RPMI8226 (cell line): ENCODE measurements around the gene CALML5.
"Not testable (repeated sequence)": the region's sequence is repeated elsewhere in the genome, so short reads cannot be mapped to it uniquely, and the experiment has no call there.

ENCODE experiments used
- DNase-seq: peaks from one replicate; pipeline ENCODE4 v3.0.0-alpha.2; 2015

CALML5 gene

DNA sequence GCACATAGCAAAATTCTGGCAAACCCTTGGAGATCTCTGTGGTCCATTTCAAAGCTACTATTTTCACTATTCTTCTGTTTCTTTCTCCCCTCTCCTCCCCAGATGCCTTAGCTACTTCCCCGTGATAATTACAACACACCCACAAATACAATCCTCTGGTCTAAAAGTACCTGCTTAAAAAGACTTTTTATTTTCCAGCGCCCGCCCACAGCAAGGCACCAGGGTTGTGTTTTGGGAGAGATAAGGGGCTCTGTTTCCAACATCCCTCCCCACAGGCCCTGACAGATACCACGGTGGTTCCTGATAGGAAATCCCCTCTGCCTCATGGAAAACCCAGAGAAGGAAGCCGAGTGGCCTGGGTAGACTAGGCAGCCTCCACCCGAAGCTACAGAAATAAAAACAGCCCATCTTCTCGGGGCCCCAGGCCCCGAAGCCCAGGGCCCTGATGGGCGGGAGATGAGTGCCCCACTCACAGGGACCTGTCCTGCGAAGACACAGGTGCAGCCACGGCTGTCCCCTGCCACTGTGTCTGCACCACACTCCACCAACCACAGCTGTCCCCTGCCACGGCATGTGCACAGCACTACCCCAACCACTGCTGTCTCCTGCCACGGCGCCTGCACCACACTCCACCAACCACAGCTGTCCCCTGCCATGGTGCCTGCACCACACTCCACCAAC is 19.7 kb downstream of the CALML5 start:
- DNase-seq, result no peak

DNA sequence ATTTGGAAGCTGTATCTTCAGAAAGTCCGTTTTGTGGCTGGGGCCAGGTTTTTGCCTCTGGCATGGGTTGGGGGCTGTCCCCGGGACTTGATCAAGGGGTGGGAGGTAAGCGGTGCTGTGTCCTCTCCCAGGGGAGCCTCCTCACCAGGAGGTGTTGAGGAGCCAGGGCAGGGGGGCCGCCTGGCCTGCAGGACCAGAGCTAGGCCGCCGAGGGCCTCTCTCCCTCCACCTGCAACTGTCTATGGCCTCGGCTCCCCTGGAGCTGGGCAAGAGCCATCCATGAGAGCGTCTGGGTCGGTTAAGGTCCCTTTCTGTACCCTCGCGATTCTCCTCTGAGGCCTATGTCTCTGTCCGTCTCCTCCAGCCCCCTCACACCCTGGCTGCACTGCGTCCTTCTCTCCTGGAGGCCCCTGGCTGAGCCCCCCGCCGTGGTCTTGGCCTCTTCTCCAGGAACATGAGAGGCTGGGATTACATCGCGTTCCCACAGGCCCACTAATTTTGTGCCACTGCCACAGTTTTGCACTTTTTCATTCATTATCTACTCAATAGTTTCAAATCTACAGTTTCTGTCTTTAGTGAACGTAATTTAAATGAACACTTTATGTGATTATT is 20.6 kb downstream of the CALML5 start:
- no peak for DNase-seq

DNA sequence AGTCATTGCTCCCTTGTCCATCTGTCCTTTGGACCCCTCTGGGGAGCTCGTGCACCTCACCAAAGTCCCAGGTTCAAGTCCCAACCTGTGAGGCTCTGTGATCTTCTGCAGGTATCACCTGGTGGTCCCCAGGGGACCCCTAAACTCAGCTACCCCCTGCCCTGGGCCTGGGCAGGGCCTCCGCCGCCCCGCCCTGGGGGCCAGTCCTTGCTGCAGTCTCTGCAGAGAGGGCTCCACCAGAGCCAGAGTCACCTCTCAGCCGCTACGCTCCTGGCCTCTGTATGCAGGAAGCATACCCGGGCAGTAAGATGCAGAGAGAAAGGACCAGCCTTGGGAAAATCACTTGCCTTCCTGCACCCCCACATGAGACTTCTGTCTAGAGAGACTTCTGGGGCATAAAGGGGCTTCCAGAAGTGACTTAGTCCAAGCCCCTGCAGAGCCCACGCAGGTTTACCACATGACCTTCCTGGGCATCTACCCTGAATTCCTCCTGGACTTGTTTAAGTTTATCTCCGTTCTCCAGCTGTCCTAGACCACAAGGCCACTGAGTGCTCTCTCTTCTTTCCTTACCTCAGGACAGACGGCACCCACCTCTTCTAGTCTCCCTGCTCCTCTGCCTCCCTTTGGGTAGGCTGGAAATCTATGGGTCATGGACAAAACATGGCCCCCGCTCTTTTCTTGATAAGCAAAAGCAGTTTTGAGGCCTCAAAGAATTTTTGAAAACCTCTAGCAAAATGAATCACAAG is 21.2 kb downstream of the CALML5 start:
- DNase-seq, result no peak

DNA sequence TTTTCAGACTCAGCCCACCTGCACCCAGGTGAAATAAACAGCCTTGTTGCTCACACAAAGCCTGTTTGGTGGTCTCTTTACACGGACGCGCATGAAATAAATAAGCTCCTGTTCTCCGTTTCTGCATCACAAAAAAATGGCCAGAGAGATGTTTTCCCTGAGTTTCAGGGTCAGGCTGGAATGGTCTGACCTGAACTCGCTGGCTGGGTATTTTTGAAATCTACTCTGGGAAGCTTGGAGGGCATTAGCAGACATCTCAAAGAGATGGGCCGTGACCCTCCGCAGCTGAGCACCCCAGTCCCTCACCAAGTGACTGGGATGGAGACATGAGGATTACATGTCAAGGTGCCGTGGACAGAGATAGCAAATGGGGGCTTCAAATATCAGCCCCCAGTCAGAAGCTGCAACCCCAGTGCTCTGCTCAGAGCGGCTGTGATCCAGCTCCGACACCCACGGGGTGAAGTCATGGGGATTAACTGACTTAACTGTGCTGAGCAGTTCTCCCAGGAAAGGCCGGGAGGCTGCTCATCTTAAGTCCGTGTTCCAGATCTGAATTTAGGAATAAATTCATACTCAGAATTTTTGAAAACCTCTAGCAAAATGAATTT is 22.3 kb downstream of the CALML5 start:
- DNase-seq, result no peak

DNA sequence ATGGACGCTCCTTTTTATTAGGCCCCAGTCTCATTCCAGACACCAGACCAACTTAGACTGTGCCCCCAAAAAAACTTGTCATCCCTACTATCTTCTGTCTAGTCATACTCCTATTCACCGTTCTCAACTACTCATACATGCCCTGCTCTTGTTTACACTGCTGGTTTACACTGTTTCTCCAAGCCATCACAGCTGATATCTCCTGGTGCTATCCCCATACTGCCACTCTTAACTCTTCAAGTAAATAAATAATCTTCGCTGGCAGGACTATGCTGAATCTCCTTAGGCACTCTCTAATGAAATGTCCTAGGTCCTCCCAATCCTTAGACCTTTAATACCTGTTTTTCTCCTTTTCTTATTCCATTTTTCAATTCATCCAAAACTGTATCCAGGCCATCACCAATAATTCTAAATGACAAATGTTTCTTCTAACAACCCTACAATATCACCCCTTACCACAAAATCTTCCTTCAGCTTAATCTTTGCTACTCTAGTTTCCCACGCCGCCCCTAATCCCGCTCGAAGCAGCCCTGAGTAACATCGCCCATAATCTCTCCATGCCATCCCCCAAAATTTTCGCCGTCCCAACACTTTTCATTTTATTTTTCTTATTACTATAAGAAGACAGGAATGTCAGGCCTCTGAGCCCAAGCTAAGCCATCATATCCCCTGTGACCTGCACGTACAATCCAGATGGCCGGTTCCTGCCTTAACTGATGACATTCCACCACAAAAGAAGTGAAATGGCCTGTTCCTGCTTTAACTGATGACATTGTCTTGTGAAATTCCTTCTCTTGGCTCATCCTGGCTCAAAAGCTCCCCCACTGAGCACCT is 23.2 kb downstream of the CALML5 start:
- not testable (repeated sequence) for DNase-seq

DNA sequence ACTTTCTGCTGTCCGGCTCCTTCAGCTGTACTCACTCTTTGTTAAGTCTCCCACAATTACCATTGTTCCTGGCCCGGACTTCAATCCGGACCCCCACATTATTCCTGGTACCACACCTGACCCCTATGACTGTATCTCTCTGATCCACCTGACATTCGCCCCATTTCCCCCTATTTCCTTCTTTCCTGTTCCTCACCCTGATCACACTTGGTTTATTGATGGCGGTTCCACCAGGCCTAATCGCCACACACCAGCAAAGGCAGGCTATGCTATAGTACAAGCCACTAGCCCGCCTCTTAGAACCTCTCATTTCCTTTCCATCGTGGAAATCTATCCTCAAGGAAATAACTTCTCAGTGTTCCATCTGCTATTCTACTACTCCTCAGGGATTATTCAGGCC is 24.3 kb downstream of the CALML5 start:
- DNase-seq, result not testable (repeated sequence)

DNA sequence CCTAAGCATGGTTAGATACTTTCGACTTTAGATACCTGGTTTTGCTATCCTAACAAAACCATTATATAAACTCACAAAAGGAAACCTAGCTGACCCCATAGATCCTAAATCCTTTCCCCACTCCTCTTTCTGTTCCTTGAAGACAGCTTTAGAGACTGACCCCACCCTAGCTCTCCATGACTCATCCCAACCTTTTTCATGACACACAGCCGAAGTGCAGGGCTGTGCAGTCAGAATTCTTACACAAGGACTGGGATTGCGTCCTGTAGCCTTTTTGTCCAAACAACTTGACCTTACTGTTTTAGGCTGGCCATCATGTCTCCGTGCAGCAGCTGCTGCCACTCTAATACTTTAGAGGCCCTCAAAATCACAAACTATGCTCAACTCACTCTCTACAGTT is 24.7 kb downstream of the CALML5 start:
- not testable (repeated sequence) for DNase-seq

DNA sequence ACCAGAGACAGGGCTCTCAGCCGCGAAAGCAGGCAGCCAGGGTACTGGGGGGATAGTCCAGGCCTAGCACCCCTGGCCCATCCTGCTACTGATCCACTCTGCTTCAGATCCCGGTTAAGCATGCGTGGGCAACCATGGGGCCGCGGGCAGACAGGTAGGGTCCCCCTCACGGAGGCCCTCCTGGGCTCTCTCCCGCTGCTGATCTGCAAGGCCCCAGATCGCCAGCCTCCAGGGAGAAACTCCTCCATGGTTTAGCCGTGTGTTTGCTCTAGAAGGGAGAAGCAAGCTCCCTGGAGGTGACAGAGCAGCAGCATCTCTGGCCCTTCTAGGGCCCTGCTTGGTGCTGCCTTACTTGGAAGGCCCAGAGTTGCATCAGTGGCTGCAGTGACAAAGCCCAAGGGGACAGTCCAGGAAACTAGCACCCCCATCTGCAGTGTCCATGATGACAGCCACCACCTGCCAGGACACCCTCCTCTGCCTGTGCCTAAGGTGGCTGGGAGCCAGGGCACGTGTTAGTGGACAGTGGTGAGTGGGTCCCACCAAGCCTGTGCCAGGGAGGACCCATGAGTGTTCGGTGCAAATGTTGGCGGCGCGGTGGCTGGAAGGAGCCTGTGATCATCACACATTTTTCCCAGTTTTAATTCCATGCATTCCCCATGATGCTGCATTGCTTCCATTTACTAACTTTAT is 29.2 kb downstream of the CALML5 start:
- no peak for DNase-seq

DNA sequence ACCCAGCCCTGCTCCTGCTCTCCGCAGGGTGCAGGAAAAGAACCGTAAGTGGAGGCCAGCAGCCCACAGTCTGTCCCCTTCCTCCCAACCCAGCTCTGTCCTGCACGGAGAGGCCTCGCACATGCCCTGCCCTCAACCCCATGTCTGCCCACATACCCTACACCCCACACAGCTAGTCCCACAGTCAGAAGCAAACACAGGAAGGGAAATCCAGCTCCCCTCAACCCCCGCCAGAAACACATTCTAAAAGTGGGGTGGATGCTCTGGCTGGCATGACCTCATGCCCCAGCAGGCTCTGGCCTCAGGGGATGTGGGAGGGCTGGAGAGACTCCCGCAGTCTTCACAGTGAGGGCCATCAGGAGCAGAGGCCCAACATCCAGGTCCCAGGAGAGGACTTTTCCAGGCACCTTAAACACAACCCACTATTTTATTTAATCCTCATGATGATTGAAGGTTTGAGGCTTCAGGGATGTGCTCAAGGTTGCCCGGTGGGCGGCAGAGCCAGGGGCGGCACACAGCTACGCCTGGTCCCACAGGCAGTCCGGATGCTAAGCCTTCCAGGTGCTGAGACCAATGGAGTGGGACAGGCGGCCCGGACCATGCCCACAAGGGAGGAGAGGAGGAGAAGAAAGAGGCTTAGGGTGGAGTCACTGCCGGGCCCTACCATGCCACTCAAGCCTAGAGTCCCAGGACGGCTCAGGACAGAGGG is 29.9 kb downstream of the CALML5 start:
- no peak for DNase-seq

DNA sequence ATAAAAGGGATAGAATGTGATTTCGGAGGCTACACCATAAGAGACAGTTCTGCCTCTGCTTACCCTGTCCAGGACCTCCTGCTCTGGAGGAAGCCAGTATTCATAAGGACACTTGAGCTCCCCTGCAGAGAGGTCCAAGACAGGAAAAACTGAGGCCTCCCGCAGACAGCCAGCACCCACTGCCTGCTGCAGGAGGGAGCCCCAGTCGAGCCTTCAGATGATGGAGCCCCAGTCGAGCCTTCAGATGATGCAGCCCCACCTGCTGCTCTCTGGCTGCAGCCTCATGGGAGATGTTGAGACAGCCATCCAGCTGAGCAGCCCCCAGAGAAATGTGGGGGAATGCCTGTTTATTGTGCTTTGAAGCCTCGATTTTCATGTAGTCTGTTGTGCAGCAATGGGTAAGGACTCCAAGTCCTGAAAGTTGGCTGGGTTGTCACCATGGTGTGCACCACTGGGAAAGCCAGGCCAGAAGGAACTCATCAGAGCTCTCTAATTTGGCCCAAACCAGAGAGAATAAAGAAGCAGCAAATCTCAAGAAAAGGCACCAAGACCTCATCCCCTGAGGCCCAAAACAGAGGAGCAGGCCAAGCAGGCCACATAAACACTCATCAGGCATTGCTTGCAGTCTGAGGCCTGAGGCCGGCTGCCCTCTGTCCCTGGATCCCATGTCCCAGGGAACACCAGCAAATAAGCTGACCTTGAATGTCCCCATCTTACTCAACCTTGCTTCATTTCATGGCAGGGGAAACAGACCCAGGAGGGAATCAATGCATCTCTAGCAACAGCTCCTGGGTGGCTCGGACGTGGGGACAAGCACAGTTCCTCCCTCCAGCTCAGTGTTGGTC is 30.9 kb downstream of the CALML5 start:
- DNase-seq, result no peak

DNA sequence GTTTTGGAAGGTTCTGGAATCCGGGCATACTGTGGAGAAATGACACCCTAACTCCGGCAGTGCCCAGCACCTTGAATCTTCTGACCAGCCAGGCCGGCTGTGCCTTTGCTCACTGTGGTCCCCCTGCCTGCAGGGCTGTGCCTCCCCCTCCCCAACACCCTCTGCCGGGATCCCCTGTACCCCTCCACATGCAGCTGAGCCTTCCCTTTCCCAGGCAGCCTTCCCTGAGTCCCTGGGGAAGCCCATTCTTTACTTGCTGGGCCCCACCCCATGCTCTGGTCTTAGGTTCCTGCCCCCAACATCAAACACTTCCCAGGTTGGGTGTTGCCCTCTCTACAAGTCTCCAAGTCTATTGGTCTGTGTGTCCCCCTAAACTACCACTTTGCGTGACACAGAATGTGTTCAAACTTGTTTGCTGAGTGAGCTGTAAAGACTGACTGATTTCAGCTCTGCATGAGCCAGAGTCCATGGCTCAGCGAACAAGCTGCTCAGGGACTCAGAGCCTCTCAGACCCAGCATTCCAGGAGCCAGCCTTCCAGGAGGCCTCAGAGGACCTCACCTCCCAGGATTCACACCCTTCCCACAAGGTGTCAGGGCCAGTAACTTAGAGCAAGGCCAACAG is 31.6 kb downstream of the CALML5 start:
- DNase-seq, result no peak

DNA sequence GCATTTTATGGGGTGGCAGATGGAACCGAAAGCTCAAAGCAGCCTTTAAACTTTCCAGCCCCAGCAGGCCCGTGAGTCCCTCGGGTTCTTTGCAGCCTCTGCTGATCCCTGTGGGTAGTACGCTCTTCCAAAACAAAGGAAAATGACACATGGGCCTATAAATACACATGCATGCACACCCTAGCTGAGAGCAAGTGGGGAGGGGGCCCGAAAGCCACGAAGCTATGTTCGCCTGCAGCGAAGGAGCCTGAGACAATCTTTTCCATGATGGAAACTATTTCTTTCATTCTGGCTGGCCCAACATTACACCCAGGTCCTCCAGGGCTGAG is 32.2 kb downstream of the CALML5 start:
- no peak for DNase-seq

DNA sequence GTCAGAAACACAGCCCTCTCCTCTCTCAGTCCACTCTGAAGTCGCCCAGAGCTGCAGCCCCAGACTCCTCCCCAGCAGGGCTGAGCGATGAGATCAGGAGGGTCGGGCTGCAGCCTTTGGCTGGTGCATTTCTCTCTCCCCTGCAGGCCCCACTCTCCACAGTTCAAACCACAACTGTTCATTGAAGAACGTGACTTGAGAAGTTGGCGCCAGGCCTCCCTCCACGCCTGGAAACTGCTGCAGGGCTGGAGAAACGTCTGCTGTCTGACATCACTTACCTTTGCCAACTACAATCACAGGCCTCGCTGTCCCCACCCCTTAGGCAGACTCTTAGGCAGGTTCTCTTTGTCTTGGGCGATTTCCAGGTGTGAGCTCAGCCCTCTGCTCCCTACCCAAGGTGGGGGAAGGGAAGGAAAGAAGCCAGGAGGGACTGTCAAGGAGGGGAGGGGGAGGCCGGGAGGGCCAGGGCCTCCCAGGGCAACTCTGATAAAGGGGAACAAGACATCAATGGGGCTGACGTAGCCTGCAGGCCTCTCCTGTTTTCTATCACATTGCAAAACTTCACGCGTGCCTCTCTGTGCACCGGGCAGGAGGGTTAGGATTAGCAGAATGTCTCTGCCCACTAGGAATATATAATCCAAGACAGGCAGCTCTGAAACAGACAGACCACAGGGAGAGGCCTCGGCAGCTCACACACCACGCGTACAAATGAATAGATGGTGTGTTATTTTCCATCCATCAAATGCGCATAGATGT is 32.7 kb downstream of the CALML5 start:
- DNase-seq, result peak; percentile 58

DNA sequence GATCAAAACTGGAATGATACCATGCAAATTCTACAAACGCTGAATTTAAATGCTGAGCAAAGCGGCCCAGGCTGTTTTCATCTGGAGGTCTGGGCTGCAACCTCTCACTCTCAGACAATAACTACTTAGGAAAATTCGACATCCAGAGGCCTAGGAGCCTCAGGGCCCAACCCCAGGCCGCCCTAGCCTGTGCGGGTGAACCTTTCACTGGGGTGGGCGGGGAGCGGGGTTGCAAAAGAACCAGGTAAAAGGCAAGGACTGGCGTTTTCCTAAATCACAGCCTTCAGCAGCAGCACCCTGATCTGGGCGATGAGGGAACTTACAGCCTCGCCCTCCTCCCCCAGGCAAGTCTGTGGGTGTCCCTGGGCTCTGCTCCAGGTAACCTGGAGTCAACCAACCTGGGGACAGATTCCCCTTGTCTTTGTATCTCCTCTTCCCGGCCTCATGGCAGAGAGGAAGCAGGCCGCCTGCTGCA is 33.4 kb downstream of the CALML5 start:
- no peak for DNase-seq

DNA sequence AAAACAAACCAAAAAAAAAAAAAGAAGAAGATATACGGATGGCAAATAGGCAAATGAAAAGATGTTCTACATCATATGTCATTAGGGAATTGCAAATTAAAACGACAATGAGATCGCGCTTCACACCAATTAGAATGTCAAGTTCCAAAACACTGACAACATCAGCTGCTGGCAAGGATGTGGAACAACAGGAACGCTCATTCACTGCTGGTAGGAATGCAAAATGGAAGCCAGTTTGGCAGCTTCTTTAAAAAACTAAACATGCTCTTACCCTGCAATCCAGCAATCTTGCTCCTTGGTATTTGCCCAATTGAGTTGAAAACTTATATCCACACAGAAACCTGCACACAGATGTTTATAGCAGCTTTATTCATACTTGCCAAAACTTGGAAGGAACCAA is 34.8 kb downstream of the CALML5 start:
- no peak for DNase-seq

DNA sequence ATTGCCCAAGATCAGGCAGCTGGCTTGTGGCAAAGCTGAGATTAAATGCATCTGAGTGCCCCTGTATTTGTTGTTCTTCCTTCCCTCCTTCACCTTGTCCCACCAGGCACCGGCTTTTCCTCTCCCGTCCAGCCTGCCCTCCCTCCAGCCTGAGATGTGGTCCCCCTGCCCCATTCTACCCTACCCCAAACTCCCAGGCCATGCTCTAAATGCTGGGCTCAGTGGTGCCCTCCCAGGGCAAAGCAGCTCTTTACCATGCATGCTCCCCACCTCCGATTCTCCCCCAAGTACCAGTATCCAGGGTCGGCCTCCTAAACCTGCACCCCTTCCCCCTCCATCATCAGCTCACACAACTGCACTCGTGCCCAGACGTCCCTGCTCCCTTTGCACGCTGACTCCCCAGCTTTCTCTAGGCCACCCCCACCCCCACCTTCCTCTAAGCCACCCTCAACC is 36.5 kb downstream of the CALML5 start:
- DNase-seq, result no peak

DNA sequence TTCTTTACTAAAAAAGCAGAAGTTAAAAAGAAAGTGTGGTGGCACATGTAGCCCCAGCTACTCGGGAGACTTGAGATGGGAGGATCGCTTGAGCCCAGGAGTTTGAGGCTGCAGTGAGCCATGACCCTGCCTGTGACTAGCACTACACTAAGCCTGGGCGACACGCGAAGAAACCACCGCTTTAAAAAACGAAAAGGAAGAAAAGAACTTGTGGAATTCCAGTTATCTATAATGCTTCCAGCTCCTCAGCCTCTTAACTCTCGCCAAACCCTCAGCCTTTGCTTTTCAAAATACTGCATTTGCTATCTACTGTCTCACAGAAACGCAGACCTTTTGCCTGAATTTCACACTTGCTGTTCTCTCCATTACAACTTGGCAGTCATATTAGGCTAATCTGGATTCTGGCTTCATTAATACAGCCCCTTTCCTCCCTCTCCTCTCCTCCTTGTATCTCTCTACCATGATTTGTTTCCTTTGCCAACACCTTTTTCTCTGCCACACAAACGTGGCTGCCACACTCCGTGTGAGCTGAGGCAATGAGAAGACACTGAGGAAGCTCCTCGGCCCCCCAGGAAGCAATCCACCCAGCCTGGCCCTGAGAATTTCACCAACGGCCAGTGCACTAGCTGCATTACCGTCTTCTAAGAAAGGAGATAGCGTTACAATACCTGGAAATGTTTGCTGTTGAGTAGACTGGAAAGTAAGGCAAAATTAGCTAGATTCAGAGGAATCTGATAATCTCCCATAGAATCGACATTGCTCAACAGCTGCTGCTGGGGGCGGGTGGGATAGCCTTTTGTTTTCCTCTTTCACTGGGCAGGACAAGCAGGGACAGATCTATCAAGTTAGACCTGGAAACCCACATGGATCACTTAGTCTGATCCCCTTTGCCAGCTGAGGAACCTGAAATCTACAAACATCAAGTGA is 37.2 kb downstream of the CALML5 start:
- DNase-seq, result no peak

DNA sequence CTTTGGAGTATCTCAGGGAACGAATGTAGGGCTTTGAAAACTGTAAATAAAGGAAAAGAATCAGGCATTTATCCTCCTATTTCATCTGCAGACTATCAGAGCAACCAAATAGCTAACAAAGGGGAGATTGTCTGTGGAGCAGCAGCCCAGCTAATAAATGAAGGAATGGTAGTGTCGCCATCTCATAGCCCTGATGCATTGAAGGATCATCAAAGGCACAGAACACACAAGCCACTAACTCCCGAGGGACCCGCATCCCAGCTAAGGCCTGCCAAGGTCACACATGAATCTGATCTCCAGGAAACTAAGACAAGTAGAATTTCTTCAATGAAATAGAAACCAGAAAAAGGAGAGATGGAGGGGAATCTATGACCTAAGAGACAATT is 38.2 kb downstream of the CALML5 start:
- no peak for DNase-seq
